RWPE2 (cell line): Measurements from ENCODE around the gene APIP.

Experiments
- ATAC-seq: fragments of 200-7000 bp; cut with Tn5 transposase; 3 replicates; pipeline ENCODE4 v1.9.1; 2021; ENCODE audit warnings: low read depth
- DNase-seq: peaks from one replicate; pipeline ENCODE4 v3.0.0-alpha.2; 2020; ENCODE audit warnings: low spot score
- H3K27ac ChIP-seq: fragments of 450-650 bp; 2 replicates; pipeline ENCODE4 v1.5.1; 2017; ENCODE audit warnings: mild to moderate bottlenecking; ENCODE audit not compliant: poor library complexity, severe bottlenecking
- H3K27me3 ChIP-seq: fragments of 250-450 bp; sonication (Bioruptor Pico); 2 replicates; pipeline ENCODE4 v1.5.1; 2021; ENCODE audit warnings: mild to moderate bottlenecking, moderate library complexity; ENCODE audit not compliant: insufficient read depth, poor library complexity, severe bottlenecking
- H3K36me3 ChIP-seq: fragments of 250-450 bp; sonication (Bioruptor Pico); 2 replicates; pipeline ENCODE4 v1.5.1; 2020; ENCODE audit warnings: low read depth, mild to moderate bottlenecking, moderate library complexity
- H3K4me1 ChIP-seq: fragments of 250-450 bp; sonication (Bioruptor Pico); 2 replicates; pipeline ENCODE4 v1.5.1; 2021; ENCODE audit warnings: mild to moderate bottlenecking, moderate library complexity; ENCODE audit not compliant: insufficient read depth, poor library complexity, severe bottlenecking
- H3K4me3 ChIP-seq: fragments of 250-450 bp; sonication (Bioruptor Pico); 2 replicates; pipeline ENCODE4 v1.5.1; 2021; ENCODE audit warnings: mild to moderate bottlenecking, moderate library complexity; ENCODE audit not compliant: severe bottlenecking
- H3K9me3 ChIP-seq: fragments of 250-450 bp; sonication (Bioruptor Pico); 2 replicates; pipeline ENCODE4 v1.5.1; 2021; ENCODE audit warnings: mild to moderate bottlenecking, moderate library complexity; ENCODE audit not compliant: severe bottlenecking
- CTCF ChIP-seq: fragments of 450-650 bp; IDR thresholded peaks from one replicate; pipeline ENCODE4 v1.5.1; 2017; ENCODE audit warnings: mild to moderate bottlenecking, moderate library complexity; ENCODE audit not compliant: poor library complexity, severe bottlenecking

Gene APIP

GRCh38 chr11:34836958-34837856 lies 79.0 kb downstream of the APIP start:
- no peaks in the 10 kb centered on the region for H3K9me3 ChIP-seq
- no peaks in the 10 kb centered on the region for H3K4me1 ChIP-seq
- H3K27ac ChIP-seq, result no peak overlapping the region
- no peaks in the 10 kb centered on the region for H3K27me3 ChIP-seq
- H3K4me3 ChIP-seq, result no peak overlapping the region
- DNase-seq (no peak), ATAC-seq (no peak)
- no peak for TF ChIP-seq CTCF
- no peaks in the 10 kb centered on the region for H3K36me3 ChIP-seq

- H3K4me3 ChIP-seq, result no peak overlapping the region
- DNase-seq (no peak), ATAC-seq (no peak)
- no peaks in the 10 kb centered on the region for H3K9me3 ChIP-seq
- no peak for TF ChIP-seq CTCF
- no peaks in the 10 kb centered on the region for H3K36me3 ChIP-seq
- no peak overlapping the region for H3K27ac ChIP-seq
- no peaks in the 10 kb centered on the region for H3K27me3 ChIP-seq
- H3K4me1 ChIP-seq, result no peaks in the 10 kb centered on the region
These were observed 82.6 kb downstream of the APIP start for GRCh38 chr11:34833602-34834001.
